ENCODE measurements around the gene ORAI3.

Gene ORAI3

GRCh38 chr16:30987581-30988190 is 38.8 kb downstream of the ORAI3 start:
- no peak overlapping the region for H3K4me3 ChIP-seq (ENCODE audit: low read depth, low read length)

- H3K4me3 ChIP-seq (ENCODE audit: low read depth, low read length) = no peak overlapping the region
Observed at GRCh38 chr16:30989469-30990047, 40.7 kb downstream of the ORAI3 start.

GRCh38 chr16:30990105-30990504 is 41.2 kb downstream of the ORAI3 start:
- no peak overlapping the region for H3K4me3 ChIP-seq (ENCODE audit: low read depth, low read length)

DNA sequence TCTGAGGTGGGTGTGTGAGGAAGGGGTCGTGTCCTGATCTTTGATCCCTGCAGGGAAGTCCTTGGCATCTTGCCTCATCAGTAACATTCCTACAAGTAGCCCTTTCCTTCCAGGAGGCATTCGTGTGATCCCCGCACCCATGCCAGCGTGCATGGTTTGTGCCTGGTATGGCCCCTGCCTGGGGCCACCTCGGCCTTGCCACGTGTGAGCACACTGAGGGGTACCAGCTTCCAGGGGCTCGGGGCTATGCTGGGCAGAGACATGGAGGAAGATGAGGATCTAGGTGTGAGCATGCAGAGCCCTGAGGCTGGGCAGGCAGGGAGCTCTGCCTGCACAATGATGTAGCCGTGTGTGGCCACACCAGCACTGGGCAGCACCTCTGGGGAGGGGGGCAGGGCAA is 42.2 kb downstream of the ORAI3 start:
- no peak overlapping the region for H3K4me3 ChIP-seq (ENCODE audit: low read depth, low read length)

GRCh38 chr16:30992276-30992780 is 43.5 kb downstream of the ORAI3 start:
- no peak overlapping the region for H3K4me3 ChIP-seq (ENCODE audit: low read depth, low read length)

DNA sequence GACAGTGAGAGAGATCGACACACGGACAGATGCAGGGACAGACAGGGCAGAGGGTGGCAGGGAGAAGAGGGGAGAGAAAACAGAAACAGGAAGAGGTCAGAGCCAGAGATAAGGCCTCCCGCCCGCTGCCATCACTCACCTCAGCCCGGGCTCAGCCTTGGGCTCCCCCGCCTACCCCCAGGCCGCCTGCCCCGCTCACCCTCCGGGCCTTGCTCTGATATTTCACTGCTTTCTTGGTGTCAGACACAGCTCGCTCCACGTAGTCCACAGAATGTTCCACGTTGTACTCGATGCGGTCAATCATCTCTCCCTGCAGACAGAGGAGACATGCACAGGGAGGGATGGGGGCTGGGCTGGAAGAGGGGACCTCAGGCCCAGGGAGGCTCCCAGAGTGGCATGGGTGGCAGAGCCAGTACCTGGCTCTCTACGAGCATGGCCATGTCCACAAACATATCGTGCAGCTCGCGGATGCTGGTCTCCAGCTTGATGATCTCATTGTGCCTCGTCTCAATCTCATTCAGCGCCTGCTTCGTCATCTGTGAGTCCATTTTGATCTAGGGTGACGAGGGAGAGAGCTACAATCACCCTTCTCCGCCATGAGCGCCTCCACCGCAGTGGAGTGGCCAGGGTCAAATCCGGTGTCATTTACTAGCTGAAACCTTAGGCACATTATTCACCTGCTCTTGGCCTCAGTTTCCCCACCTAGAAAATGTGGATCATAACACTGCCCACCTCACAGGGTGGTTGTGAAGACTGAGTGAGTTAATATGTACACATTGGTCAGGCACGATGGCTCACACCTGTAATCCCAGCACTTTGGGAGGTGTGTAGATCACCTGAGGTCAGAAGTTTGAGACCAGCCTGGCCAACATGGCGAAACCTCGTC is 44.3 kb downstream of the ORAI3 start:
- no peak overlapping the region for H3K4me3 ChIP-seq (ENCODE audit: low read depth, low read length)

DNA sequence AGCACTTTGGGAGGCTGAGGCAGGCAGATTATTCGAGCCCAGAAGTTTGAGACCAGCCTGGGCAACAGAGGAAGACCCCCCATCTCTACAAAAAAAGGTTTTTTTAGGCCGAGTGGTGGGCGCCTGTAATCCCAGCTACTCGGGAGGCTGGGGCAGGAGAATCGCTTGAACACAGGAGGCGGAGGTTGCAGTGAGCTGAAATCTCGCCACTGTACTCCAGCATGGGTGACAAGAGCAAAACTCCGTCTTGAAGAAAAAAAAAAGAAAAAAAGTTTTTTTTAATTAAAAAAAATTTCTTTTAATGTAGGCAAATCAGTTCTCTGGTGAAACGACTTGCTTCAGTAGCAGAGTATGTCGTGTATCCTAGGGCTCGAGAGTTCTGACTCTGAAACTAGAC is 47.1 kb downstream of the ORAI3 start:
- no peak overlapping the region for H3K4me3 ChIP-seq (ENCODE audit: low read depth, low read length)

DNA sequence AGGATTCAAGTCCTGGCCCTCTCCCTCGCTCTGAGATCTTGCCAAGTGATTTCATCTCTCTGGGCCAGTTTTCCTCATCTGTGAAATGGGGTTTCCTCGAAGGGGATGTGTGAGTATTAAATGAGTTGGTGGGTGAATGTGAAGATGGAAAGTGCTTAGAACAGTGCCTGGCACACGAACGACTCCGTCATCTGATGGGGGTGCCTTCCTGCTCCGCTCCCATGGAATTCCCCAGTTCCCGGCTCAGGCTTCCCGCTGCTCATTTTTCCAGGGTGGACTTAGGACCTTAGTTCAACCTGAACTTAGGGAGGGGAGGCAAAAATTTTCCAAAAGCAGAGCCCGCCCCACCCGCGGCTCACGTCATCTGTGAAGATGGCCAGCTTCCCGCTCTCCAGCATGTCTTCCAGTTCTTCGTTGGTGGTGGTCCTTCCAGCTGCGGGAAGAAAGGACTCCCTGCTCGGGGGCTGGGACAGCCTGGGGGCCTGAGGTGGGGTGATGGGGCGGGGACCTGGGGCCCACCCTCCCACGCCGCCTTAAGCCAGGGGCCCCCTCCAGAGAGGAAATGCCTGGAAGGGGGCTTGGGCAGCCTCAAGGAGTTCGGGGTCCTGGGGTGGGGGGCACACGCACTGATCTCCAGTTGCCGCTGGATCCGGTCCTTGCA is 47.6 kb downstream of the ORAI3 start:
- H3K4me3 ChIP-seq (ENCODE audit: low read depth, low read length) = peak overlapping the region; percentile 46

GRCh38 chr16:30996985-30997724 is 48.3 kb downstream of the ORAI3 start:
- peak overlapping the region; percentile 46 for H3K4me3 ChIP-seq (ENCODE audit: low read depth, low read length)

GRCh38 chr16:30997725-30998711 is 49.1 kb downstream of the ORAI3 start:
- peak overlapping the region; percentile 43 for H3K4me3 ChIP-seq (ENCODE audit: low read depth, low read length)

GRCh38 chr16:30998852-30999761 is 50.2 kb downstream of the ORAI3 start:
- no peak overlapping the region for H3K4me3 ChIP-seq (ENCODE audit: low read depth, low read length)

DNA sequence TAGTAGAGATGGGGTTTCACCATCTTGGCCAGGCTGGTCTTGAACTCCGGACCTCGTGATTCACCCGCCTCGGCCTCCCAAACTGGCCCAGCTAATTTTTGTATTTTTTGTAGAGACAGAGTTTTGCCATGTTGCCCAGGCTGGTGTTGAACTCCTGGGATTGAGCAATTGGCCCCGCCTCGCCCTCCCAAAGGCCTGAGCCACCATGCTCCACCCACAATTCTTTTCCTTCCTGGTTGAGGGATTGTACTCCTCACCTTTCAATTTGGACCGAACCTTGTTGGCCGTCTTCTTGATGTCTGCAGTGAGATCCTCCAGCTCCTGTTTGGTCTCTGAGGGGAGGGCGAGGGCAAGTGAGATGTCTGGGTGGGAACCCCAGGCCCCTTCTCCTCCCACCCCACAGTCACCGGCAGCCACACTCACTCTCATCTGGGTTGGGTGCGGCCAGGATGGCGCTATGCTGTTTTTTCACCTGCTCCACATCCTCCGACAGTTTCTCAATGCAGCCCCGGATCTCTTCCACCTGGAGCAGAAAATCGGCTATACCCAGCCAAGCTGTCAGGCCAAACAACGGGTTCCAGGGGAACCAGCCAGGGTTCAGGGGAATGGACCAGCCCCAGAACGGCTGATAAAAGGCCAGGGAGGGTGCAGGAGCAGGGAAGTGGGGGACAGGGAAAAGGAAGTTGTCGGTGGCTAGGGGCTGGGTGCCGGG is 52.0 kb downstream of the ORAI3 start:
- no peak overlapping the region for H3K4me3 ChIP-seq (ENCODE audit: low read depth, low read length)

DNA sequence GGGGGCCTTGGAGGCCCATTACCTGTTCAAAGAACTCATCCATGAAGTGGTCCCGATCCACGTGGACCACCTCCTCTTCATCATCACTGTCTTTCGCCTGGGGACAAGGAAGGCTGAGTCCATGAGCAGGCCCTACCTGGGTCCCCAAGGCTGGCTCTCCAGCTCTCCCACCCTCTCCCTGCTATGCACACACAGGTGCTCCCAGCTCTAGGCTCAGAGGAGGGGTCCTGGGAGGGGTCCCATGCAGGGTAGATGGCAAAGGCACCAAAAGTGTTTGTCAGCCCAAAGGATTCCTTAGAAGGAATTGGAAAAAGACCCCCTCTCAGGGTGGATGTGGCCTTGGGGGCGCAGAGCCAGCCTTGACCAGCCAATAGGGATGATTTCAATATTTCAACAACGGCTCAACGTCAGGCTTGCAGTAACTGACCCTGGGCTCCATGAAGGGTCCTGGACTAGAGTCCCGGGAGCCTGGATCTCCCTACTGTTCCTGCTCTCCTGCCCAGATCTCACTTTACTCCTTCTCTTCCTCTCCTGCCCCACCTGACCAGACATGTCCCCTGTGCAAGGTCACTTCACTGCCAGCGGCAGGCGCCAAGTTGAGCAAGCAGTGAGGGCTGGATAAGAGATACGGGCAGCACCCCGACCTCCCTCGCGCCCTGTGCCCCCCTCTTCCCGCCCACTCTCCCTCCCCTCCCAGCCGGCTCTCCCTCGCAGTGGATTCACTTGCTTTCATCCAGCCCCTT is 52.8 kb downstream of the ORAI3 start:
- no peak overlapping the region for H3K4me3 ChIP-seq (ENCODE audit: low read depth, low read length)

- H3K4me3 ChIP-seq (ENCODE audit: low read depth, low read length) = no peak overlapping the region
Observed at GRCh38 chr16:31002250-31002700, 53.4 kb downstream of the ORAI3 start.

DNA sequence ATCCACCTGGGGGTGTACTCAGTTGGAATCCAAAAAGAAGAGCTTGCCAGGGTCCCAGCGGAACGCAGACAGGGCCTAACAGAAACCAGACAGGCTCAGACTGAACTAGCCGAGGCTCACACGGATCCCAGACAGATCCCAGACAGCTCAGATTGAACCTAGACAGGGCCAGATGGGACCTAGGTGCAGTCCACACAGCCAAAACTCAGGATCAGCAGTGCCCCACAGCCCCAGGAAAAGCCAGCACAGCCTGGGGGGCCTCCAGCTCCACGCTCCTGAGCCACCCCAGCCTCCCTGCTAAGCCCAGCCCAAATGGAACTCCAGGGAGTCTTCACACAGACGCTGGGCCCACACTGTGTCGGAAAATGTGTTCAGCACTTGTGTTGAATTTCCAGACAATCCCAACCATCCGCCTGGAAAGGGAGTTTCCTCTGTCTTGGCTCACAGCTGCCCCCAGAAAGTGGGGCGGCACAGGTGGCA is 54.0 kb downstream of the ORAI3 start:
- H3K4me3 ChIP-seq (ENCODE audit: low read depth, low read length) = no peak overlapping the region

GRCh38 chr16:31003744-31004143 is 54.9 kb downstream of the ORAI3 start:
- H3K4me3 ChIP-seq (ENCODE audit: low read depth, low read length) = no peak overlapping the region

Measured in iPS-11a (cell line).